Osteoblast (primary cell): ENCODE data around the gene TAF3. TPM values are rescaled to one million over a fixed set of nuclear protein-coding genes. Genes with fewer than 3 reads are reported as not detected.
A peak's percentile ranks its signal among the peaks of the same experiment; 100 is the strongest.

Source experiments
- DNase-seq: peaks from one replicate; pipeline ENCODE4 v3.0.0; 2011; ENCODE audit warnings: low spot score, mixed read lengths; ENCODE audit not compliant: insufficient read length; ENCODE audit errors: missing footprints
- H2AFZ ChIP-seq: 2 replicates; pipeline ENCODE4 v1.6.0; 2011; ENCODE audit warnings: mild to moderate bottlenecking, low read length
- H3K27ac ChIP-seq: 2 replicates; pipeline ENCODE4 v1.5.1; 2011; ENCODE audit warnings: mild to moderate bottlenecking, low read depth, low read length, moderate library complexity
- H3K27me3 ChIP-seq: 2 replicates; pipeline ENCODE4 v1.6.0; 2012; ENCODE audit warnings: mild to moderate bottlenecking, control low read depth, inconsistent platforms, low read length, moderate library complexity; ENCODE audit not compliant: insufficient read depth
- H3K36me3 ChIP-seq: 2 replicates; pipeline ENCODE4 v1.5.1; 2011; ENCODE audit warnings: mild to moderate bottlenecking, low read length, control low read depth, moderate library complexity; ENCODE audit not compliant: insufficient read depth
- H3K4me1 ChIP-seq: 2 replicates; pipeline ENCODE4 v1.5.1; 2011; ENCODE audit warnings: mild to moderate bottlenecking, low read length, control low read depth, moderate library complexity; ENCODE audit not compliant: insufficient read depth
- H3K4me2 ChIP-seq: 2 replicates; pipeline ENCODE4 v1.6.0; 2011; ENCODE audit warnings: mild to moderate bottlenecking, low read length; ENCODE audit not compliant: insufficient read depth
- H3K4me3 ChIP-seq: fragments of 200-600 bp; sonication (generic); 3 replicates; pipeline ENCODE4 v1.5.1; 2012; ENCODE audit warnings: mild to moderate bottlenecking, low read length, inconsistent platforms; ENCODE audit not compliant: insufficient read depth
- H3K79me2 ChIP-seq: 2 replicates; pipeline ENCODE4 v1.6.0; 2012; ENCODE audit warnings: mild to moderate bottlenecking, low read length, control low read depth, inconsistent platforms; ENCODE audit not compliant: insufficient read depth
- H3K9me3 ChIP-seq: 2 replicates; pipeline ENCODE4 v1.5.1; 2011; ENCODE audit warnings: low read depth, low read length, control low read depth
- H4K20me1 ChIP-seq: 2 replicates; pipeline ENCODE4 v1.6.0; 2012; ENCODE audit warnings: mild to moderate bottlenecking, low read length, control low read depth; ENCODE audit not compliant: insufficient read depth
- CTCF ChIP-seq: IDR thresholded peaks from 2 replicates; pipeline ENCODE4 v1.5.1; 2011; ENCODE audit warnings: mild to moderate bottlenecking, low read depth, low read length, moderate library complexity; ENCODE audit errors: extremely low read depth
- total RNA-seq: library from RNA; depleted of rRNA; stranded (reverse); fragments of >200 nt; gene quantifications from 2 replicates; pipeline ENCODE4 v1.2.3, GENCODE V29; 2012

TAF3 gene
- total RNA-seq, 1 donor: 2.2 TPM

DNA sequence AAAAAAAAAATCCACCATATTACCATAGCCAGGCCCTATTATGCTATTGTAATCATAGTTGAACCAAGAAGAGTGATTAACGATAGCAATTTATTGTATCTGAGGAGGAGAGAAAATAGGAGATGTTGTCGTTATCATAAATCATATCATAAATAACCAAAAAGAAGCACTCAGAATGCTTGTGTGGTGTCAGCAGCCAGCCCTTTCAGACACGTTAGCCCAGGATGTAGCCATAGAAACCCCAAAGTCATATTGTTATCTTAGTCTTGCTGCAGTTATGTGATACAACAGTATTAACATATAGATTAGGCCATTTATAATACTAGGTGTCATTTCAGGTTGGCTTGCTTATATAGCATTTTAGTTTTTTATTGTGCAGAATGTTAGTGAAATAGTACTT is 134.0 kb downstream of the TAF3 start:
- TF ChIP-seq CTCF: no peak
- no peak for DNase-seq

DNA sequence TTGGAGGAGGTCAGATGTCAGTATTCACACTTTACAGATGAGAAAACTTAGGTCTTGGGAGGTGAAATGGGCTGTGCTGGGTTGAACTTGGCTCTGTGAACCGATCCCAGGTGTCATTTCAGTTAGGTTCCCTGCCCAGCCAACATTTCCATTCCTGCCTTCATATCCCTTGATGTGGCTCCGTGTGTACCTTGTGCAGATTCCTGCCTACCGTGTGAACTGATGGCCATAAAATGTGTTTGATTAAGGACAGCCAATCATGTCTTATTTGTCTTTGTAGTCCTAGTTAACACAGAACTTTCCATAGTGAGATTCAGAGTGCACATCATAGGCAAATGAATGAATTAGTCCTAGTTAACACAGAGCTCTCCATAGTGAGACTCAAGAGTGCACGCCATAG is 135.1 kb downstream of the TAF3 start:
- peaks cover 3% of the 10 kb centered on the region for H3K79me2 ChIP-seq
- H3K9me3 ChIP-seq: no peaks in the 10 kb centered on the region
- H3K4me2 ChIP-seq: no peak overlapping the region
- TF ChIP-seq CTCF: no peak
- H3K36me3 ChIP-seq: no peaks in the 10 kb centered on the region
- no peaks in the 10 kb centered on the region for H3K27me3 ChIP-seq
- H3K4me3 ChIP-seq: no peak overlapping the region
- peaks cover 30% of the 10 kb centered on the region for H3K4me1 ChIP-seq
- DNase-seq: no peak
- H4K20me1 ChIP-seq: no peaks in the 10 kb centered on the region
- no peak overlapping the region for H3K27ac ChIP-seq
- H2AFZ ChIP-seq: no peak overlapping the region

More for the DNA sequence above, 134.0 kb downstream of the TAF3 start:
- no peak overlapping the region for H2AFZ ChIP-seq
- H3K4me3 ChIP-seq: no peak overlapping the region
- peaks cover 3% of the 10 kb centered on the region for H3K79me2 ChIP-seq
- H3K9me3 ChIP-seq: no peaks in the 10 kb centered on the region
- H3K4me2 ChIP-seq: no peak overlapping the region
- H4K20me1 ChIP-seq: no peaks in the 10 kb centered on the region
- no peaks in the 10 kb centered on the region for H3K27me3 ChIP-seq
- peaks cover 37% of the 10 kb centered on the region for H3K4me1 ChIP-seq
- no peak overlapping the region for H3K27ac ChIP-seq
- no peaks in the 10 kb centered on the region for H3K36me3 ChIP-seq

DNA sequence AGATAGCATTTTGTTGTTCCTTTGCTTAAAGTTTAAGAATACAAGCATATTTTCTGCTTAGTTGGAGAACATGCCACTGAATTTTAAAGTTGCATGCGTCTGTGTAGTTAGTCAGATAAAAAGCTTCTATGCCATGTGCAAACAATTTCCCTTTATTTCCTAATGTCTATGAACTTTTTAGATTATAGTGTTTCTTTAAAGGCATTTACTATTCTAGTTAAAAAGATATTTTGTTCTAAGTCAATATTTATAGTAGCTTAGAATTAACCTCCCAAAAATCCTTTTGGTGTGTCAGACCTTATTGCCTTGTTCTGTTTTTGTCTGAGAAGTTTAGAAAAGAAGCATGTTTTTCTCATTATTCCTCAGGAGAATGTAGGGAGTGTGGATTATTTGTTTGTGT is 137.1 kb downstream of the TAF3 start:
- Histone ChIP-seq H3K27me3 (no peaks in the 10 kb centered on the region), H3K79me2 (peaks cover 3% of the 10 kb centered on the region), H4K20me1 (no peaks in the 10 kb centered on the region), H2AFZ (no peak overlapping the region), H3K4me2 (no peak overlapping the region), H3K27ac (peak overlapping the region; percentile 36), H3K9me3 (no peaks in the 10 kb centered on the region), H3K36me3 (no peaks in the 10 kb centered on the region), H3K4me1 (peaks cover 20% of the 10 kb centered on the region), H3K4me3 (no peak overlapping the region)
- TF ChIP-seq CTCF: no peak
- no peak for DNase-seq

DNA sequence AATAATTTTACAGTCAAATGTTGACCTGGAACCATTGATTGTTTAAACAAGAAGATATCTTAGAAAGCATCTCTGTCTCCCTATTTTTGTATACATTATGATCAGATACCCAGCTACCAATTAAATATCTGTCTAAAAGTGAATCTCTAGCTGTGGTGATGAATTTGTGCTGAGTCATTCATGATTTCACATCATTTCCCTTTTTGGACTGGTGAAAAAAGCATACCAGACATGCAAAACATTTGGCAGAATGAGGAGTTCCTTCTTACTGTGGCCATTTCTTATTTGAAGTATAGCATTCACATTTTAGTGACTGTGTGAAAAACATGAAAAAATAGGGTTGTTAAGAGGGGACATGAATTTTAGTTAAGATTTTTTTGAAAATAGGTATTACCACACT is 138.2 kb downstream of the TAF3 start:
- no peak for TF ChIP-seq CTCF
- H3K9me3 ChIP-seq: no peaks in the 10 kb centered on the region
- H3K27me3 ChIP-seq: no peaks in the 10 kb centered on the region
- H2AFZ ChIP-seq: no peak overlapping the region
- H3K4me1 ChIP-seq: peaks cover 20% of the 10 kb centered on the region
- no peaks in the 10 kb centered on the region for H4K20me1 ChIP-seq
- H3K79me2 ChIP-seq: peaks cover 3% of the 10 kb centered on the region
- no peak overlapping the region for H3K4me3 ChIP-seq
- peak overlapping the region; percentile 48 for H3K27ac ChIP-seq
- H3K4me2 ChIP-seq: no peak overlapping the region
- no peaks in the 10 kb centered on the region for H3K36me3 ChIP-seq
- DNase-seq: peak; percentile 80
